ENCODE data around the gene OR1I1.

- no peak for TF ChIP-seq FOXA1 (IDR thresholded peaks at IDR 0.05)
- no peak for TF ChIP-seq SP1 (IDR thresholded peaks at IDR 0.05)
- no peak for TF ChIP-seq NFRKB (IDR thresholded peaks at IDR 0.05)
- TF ChIP-seq ELF4 (IDR thresholded peaks at IDR 0.05), result no peak
- TF ChIP-seq BHLHE40 (IDR thresholded peaks at IDR 0.05; ENCODE audit: borderline replicate concordance), result no peak
- no peak for TF ChIP-seq HDGF (IDR thresholded peaks at IDR 0.05; ENCODE audit: borderline replicate concordance)
- no peak for TF ChIP-seq ZNF384 (IDR thresholded peaks at IDR 0.05)
These were observed 59.1 kb downstream of the OR1I1 start for GRCh38 chr19:15141143-15141542.

Measured in HEK293T (cell line).